Hematopoietic multipotent progenitor cell treated with erythropoietin and hydrocortisone succinate and interleukin-3 and kit ligand, for 15 days (in vitro differentiated cells): Measurements from ENCODE around the gene NOTCH1.

Experiments used
- DNase-seq: peaks from one replicate; pipeline ENCODE4 v3.0.0-alpha.2; 2015; ENCODE audit warnings: low spot score

The NOTCH1 gene

DNA sequence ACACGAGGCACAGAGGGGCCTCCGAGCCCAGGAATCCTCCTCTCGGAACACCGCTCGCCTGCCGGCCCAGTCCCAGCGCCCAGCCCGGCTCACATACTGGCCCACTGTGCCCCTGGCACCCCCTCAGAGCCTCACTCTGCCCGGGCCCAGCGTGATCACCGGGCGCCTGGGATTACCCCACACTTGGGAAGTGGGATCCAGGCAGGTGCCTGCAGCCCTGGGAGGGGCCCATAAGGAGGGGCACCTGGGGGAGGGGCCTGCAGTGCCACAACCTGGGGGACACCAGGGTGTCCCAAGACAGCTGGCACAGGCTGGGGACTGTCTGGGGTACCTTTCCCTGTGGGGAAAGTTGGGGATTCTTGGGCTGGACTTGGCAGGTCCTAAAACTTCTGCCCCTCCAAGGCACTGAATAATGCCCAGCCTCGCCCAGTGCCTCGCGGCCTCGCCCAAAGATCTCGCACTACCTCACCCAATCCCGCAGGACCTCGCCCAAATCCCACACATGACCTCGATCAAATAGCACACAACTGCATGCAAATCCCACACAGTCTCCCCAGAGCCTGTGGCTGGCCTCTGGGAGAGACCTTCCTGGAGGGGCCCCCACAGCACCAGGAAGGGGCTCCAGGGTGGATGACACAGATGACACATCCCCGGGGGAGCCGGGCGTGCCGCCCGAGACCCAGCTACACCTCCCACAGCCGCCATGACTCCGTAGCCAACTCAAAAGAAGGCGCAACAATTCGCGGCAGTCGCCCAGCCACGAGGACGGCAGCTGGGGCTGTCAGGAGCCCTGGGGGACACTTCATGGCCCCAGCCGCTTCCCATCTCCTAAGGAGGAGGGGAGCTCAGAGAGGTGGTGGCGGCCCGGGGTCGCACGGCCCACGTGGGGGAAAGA lies 13.7 kb downstream of the NOTCH1 start:
- DNase-seq: no peak

DNA sequence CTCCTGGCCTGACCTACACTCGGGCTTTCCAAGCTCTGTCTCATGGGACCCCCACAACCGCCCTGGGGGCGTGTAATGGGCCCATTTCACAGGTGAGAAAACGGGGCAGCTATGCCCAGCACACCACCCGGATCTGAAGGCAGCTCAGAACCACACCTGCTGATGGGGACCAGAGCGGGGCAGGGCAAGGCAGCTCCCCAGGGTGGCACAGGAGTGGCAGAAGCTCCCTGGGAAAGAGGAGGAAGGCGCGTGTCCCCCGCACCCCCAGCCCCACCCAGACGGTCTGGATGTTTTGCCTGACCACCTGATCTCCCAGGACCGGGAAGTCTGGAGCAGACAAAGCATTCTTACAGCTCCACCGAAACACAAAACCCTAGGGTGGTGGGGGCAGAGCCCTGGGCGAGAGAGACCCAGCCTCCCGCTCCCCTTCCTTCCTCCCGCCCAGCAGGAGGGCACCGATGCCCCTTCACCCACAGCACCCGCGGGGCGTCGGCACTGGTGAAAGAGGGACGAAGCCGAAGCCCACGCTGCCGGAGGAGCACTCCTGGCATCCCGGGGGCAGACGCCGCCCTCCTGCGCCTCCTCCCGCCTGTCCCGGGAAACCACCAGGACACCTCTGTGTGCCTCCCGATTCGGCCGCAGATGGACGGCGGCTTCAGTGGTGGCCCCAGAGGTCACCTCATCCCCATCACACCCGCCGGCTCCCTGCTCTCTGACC lies 14.5 kb downstream of the NOTCH1 start:
- no peak for DNase-seq

- DNase-seq: no peak
Measured at GRCh38 chr9:136530461-136531089, 15.3 kb downstream of the NOTCH1 start.

- DNase-seq: no peak
Measured at GRCh38 chr9:136529516-136530460, 16.1 kb downstream of the NOTCH1 start.

DNA sequence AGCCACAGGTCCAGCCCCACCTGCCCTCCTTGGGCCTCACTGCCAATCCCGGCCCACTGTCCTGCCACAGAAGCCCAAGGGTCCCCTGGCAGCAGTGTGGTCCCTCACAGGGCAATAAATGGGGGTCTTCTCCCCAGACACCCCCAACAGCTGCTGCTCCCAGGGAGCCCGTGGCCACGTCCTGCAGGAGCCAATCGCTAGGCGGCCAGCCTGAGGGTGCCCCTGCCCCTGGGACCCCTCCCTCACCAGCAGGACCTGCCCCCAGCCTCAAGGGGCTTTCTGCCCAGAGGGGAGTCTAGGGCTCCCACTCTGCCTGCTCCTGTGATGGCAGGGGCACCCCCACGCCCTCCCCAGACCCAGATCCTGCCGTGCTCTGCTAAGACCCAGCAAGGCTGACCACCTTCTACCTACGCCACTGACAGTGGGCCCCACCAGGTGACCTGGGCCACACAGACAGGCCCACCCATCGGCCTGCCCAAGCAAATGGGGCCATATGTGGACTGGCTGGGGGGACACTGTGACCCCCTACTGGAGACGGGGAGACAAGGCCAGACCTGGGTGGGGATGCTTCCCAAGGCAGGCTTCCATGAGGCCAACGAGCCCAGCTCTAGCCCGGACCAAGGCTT lies 17.0 kb downstream of the NOTCH1 start:
- DNase-seq: no peak

DNA sequence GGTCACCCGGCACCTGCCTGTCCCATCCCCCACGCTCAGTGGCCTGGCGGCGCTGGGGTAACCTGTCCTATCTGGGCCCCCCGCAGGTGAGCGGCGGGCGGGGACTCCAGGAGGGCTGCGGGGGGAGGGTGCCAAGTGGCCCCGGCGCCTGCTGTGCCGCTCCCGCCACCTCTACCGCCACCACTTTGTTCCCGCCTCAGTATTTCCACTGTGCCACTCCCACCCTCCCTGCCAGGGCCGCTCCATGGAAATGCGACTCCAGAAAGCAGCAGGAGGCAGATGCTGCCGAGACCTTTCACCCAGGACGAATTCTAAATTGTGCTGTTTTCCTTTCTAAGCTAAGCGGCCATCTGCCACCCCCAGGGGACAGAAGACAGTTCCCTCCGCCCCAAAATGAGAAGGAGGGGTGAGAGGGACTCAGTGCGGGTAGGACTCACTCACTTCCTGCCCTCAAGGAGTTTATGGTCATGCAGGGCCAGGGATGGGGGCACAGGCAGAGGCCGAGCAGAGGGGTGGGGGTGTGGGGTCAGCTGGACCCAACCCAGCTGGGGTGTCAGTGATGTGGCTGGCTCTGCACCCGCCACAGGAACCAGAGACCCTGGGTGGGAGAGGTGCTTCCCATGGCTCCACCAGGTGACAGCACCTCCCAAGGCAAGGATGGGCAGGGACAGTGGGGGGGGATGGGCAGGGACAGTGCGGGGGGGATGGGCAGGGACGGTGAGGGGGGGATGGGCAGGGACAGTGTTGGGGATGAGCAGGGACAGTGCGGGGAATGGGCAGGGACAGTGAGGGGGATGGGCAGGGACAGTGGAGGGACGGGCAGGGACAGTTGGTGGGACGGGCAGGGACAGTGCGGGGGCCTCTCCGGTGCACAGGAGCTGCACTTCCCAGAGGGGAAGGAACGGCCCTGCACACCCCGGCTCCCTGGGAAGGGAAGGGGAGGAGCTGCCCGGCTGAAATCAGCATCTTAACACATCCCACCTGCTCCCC lies 17.8 kb downstream of the NOTCH1 start:
- no peak for DNase-seq

- DNase-seq: no peak
Measured at GRCh38 chr9:136527131-136527530, 18.7 kb downstream of the NOTCH1 start.

- no peak for DNase-seq
Measured at GRCh38 chr9:136526625-136527066, 19.2 kb downstream of the NOTCH1 start.

DNA sequence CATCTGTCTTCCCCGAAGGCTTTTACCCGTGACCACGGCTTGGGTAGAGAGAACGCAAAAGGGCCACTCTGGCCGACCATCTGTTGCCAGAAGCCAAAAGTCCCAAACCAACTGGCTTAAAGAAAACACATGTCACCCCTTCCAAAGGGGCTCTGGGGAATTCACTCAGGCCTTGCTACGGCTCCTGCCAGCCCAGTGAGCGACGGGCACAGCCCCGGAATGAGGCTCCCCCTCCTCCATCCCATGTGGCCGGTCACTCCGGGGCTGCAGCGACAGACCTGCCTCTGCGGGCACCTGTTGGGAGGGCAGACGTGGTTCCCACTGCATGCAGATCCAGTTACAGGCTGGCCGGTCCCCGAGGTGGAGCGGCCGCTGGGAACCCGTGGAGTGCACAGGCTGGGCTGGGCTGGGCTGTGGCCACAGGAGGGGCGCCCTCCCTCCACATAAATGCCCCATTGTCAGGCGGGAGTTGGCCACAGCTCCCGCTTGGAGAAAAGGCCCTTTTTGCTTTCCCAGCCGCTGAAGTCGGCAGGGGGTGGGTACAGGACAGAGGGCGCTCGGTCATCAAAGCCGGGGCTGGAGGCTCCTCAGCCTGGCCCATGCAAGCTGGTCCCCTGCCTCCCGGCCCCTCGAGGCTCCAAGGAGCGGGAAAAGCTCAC lies 19.9 kb downstream of the NOTCH1 start:
- no peak for DNase-seq

GRCh38 chr9:136525207-136525606 lies 20.6 kb downstream of the NOTCH1 start:
- DNase-seq: no peak

DNA sequence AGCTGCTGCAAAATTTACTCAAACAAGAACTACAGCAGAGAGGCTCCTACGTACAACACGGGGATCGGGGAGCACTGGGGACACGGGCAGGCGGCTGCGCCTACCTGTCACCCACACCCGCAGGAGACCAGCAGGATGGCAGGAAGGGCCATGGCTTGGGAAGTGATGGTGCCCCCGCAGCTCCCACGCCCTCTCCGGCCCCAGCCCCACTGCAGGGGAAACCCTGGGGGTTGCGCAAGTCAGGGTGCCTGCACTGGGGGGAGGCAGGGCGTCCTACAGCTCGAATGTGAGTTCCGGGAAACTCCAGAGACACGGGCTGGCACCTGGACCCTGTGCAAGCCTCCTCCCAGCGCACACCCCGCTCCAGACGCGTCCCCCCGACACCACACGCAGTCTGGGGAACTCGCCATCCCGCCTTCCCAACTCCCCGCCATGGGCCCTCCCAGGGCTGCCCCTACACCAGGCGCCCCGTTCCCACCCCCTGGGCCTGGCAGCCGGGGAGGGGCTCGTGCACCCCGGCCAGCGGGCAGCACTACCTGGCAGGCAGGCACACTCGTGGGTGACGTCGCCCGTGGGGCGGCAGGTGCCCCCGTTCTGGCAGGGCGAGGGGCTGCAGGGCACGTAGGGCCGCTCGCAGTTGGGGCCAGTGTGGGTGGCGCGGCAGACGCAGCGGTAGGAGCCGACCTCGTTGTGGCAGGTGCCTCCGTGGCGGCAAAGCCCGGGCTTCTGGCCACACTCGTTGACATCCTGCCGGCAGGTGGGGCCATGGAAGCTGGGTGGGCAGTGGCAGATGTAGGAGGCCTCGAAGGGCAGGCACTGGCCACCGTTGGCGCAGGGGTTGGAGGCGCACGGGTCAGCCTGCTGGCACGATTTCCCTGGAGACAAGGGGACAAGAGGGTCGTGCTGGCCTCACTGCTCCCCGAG lies 23.3 kb downstream of the NOTCH1 start:
- DNase-seq: no peak

GRCh38 chr9:136521537-136521936 lies 24.3 kb downstream of the NOTCH1 start:
- DNase-seq: no peak

DNA sequence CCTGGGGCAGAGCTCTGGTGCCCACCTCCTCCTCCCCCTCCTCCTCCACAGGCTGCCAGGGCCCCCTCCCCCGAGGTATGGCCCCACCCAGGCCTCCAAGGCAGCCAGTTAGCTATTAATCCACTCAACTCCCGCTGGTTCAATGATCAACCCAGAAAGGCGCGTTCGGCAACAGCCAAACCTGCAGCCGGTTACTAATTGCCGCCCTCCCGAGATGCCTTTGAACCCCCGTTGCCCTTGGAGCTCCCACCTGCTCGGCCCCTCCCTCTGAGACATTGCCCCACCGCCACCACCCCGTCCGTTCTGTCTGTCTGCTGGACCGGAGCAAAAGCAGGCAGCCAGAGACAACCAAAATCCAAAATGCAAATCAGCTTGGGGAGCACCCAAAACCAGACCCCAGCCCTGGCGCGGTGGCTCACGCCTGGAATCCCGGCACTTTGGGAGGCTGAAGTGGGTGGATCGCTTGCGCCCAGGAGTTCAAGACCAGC lies 25.8 kb downstream of the NOTCH1 start:
- no peak for DNase-seq

DNA sequence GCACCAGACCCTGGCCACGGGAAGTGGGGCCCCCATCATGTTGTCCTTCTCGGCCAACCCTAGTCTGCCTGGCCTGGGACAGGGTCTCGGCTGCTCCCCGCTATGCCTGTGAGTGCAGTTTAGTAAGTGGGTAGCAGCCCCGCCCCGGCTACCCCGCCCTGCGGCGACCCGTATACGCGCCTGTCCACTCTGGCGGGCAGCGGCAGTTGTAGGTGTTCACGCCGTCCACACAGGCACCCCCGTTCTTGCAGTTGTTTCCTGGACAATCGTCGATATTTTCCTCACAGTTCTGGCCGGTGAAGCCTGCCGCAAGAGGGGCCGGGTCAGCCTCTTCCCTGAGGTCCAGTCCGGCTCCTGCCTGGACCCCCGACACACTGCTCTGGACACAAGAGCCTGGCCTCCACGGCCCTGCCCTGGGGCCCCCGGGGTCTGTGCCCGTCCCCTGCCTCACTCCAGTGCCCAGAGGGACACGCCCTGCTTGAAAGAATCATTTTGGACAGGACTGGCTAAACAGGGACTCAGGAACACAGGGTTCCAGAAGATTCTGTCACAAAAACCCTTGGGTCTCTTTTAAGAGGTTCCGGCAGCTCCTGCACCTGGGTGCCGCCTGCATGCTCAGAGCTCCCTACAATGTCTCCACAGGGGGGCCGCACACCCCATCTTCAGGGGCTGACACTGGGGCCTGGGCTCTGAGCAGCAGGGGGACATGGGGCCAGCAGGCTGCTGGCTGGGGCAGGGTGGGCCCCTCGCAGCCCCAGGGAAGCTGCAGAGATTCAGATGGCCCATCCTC lies 26.4 kb downstream of the NOTCH1 start:
- no peak for DNase-seq

DNA sequence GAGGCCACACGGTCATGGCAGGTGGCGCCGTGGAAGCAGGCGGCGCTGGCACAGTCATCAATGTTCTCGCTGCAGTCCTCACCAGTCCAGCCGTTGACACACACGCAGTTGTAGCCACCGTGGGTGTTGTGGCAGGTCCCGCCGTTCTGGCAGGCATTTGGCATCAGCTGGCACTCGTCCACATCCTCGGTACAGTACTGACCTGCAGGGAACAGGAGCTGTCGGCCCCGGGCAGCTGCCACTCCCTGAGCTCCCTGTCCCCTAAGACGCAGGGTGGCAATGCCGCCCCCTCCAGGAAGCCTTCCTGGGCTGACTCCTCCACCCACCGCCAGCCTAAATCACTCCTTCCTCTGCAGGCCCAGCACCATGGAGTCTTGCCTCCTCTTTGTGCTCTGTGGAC lies 27.2 kb downstream of the NOTCH1 start:
- no peak for DNase-seq

DNA sequence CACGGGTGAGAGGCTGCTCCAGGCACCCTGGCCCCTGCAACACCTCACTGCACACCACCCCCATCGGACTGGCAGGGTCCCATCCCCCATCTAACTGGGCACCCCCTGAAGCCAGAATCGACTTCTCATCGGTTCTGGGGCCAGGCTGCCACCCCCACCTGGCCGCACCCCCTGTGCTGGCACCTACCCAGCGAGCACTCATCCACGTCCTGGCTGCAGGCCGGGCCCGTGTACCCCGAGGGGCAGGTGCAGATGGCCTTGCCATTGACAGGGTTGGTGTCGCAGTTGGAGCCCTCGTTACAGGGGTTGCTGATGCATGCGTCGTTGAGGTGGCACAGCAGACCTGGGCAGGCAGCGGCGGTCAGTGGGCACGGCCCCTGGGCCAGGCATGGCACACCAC lies 27.9 kb downstream of the NOTCH1 start:
- no peak for DNase-seq

DNA sequence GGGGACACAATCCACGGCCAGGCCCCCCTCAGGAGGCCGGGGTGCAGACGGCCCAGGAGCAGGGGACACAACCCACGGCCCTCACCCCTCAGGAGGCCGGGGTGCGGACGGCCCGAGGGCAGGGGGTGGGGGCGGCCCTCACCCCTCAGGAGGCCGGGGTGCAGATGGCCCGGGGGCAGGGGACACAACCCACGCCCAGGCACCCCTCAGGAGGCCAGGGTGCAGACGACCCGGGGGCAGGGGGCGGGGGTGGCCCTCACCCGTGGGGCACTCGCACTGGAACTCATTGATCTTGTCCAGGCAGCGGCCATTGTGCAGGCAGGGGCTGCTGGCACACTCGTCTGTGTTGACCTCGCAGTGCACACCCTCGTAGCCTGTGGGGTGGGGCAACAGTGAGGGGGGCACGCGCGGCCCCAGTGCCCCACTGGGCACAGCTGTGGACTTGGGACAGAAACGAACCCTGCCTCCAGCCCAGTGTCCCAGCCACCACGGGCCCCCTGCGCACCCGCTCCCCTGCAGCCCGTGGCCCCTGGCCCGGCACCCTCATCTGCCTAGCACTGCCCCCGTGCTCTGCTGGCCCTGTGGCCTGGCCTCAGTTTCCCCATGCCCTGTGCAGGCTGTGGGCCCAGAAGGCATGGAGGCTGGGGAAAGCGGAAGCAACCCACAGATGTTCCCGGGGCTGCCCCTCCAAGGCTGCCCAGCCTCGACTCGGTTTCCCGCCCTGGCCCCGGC lies 28.7 kb downstream of the NOTCH1 start:
- no peak for DNase-seq
